Suppressor macrophage treated with lipopolysaccharide for 1 hour (primary cell): ENCODE data around the gene TNFAIP8.
A peak's percentile ranks its signal among the peaks of the same experiment; 100 is the strongest.
"Not testable (repeated sequence)": the region's sequence is repeated elsewhere in the genome, so short reads cannot be mapped to it uniquely, and the experiment has no call there.

Source experiments
- DNase-seq, 3 donors: peaks; one replicate each; pipeline ENCODE4 v3.0.0-alpha.2; 2020 to 2022

Gene TNFAIP8

GRCh38 chr5:119428166-119428565 is 72.3 kb downstream of the TNFAIP8 start:
- peak; percentile 71 to 81 (median 75) for DNase-seq

DNA sequence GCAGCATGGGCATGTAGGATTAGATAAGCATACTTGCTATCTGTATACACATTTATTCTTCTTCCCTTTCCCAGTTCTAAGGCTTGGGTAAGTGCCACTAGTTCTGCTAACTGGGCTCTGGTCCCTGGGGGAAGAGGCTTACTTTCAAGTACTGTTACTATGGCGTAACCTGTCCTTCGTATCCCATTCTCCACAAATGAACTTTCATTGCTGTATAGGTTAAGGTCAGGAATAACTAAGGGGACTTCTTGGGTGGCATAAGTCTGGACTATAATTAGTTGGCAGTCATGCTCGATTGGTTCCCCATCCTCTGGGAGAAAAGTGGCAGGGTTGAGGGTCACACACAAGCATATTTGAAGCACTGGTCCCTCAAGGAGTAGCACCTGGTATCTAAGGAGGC is 72.8 kb downstream of the TNFAIP8 start:
- peak in 2 of 3 donors; percentile 52 to 75 for DNase-seq

GRCh38 chr5:119432674-119433237 is 76.9 kb downstream of the TNFAIP8 start:
- not testable (repeated sequence) for DNase-seq

DNA sequence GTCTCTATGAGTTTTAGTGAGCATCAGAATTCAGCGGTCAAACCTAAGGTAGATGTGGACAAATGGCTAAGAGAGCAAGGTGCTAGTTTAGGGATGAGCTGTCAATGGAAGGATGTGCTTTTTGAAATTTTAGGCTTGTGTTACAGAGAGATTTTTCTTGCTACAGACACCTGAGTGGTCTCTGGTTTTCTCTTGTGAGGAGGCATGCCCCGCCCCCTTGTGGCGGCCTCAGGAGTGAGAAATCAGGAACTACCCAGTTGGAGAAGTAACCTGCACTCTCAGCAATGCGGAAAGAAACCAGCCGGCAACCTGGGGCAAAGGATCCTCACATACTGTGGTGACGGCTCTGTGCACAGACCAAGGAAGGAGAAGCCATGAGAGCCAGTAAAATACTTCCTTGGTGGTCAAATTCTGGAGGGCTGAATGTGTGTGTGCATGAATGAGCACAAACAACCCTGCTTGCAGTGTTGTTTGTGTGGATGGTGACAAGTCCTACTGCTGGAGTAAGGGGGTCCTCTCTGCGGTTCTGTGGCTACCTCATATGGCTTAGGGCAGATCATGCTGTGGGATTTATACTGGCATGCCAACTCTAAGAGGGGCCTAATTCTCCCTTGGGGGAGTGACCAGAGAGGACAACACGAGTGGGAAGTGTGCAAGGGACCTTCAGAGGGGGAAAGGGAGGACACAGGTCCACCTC is 79.8 kb downstream of the TNFAIP8 start:
- peak; percentile 77 to 88 (median 77) for DNase-seq

DNA sequence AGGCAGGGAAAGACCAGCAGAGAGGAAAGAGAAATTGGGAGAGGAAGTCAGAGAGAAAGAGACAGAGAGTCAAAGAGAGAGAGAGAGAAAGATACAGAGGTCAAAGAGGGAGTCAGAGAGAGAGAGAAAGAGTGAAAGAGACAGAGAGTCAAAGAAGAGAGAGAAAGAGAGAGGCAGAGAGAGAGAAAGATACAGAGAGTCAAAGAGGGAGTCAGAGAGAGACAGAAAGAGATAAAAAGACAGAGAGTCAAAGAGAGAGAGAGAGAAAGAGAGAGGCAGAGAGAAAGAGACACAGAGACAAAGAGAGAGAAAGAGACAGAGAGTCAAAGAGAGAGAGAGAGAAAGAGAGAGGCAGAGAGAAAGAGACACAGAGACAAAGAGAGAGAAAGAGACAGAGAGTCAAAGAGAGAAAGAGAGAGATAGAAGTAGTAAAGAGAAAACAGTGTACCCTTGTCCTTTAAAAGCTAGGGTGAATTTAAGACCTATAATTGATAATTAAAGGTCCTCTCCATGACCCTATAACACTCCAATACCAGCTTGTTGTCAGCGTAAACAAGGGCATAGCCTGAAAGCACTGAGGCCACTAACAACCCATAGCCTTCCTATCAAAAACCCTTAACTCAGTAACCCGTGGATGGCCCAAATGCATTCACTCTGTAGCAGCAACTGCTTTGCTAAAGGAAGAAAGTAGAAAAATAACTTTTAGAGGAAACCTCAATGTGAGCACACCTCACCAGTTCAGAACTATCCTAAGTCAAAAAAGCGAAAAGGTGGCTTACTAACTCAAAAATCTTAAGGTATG is 82.2 kb downstream of the TNFAIP8 start:
- DNase-seq, result peak in 1 of 3 donors; percentile 30

DNA sequence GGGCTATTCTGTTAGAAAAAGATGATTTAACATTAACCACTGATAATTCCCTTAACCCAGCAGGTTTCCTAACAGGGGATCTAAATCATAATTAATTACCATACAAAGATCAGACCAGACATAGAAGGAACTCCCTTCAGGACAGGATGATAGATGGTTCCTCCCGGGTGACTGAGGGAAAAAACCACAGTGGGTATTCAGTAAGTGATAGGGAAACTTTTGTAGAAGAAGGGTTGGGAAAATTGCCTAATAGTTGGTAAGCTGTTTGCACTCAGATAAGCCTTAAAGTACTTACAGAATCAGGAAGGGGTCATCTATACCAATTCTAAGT is 82.7 kb downstream of the TNFAIP8 start:
- peak; percentile 76 to 88 (median 79) for DNase-seq

- DNase-seq, result peak in 2 of 3 donors; percentile 42 to 65
Observed at GRCh38 chr5:119439140-119439631, 83.4 kb downstream of the TNFAIP8 start.

- DNase-seq, result not testable (repeated sequence)
Observed at GRCh38 chr5:119439632-119440031, 83.8 kb downstream of the TNFAIP8 start.

- not testable (repeated sequence) for DNase-seq
Observed at GRCh38 chr5:119444643-119445042, 88.8 kb downstream of the TNFAIP8 start.

GRCh38 chr5:119445544-119445943 is 89.7 kb downstream of the TNFAIP8 start:
- no peak for DNase-seq
